Small intestine (tissue), 7 donors: Measurements from ENCODE around the gene GNAS. TPM values are rescaled to one million over a fixed set of nuclear protein-coding genes. Genes with fewer than 3 reads are reported as not detected.
"Not testable (repeated sequence)": the region's sequence is repeated elsewhere in the genome, so short reads cannot be mapped to it uniquely, and the experiment has no call there.

ENCODE experiments used
- DNase-seq, 2 donors: peaks; one replicate each; pipeline versions ENCODE4 v3.0.0 to v3.0.0-alpha.2; 2013
- FAIRE-seq: peaks from 2 replicates; lab custom pipeline; 2012; peaks lifted over from hg19 to GRCh38; lab: Jason Lieb, UNC
- H3K27ac ChIP-seq, 3 donors: one replicate each; pipeline ENCODE4 v1.5.1; 2013; ENCODE audit warnings: low read length in 2 of 3, mild to moderate bottlenecking in 2 of 3, control low read depth in 1 of 3, inconsistent platforms in 1 of 3, low read depth in 1 of 3, moderate library complexity in 1 of 3
- H3K27me3 ChIP-seq, 3 donors: one replicate each; pipeline ENCODE4 v1.6.1; 2013; ENCODE audit warnings: low read length in 3 of 3, inconsistent platforms in 1 of 3; ENCODE audit not compliant: control insufficient read depth in 3 of 3, insufficient read depth in 3 of 3
- H3K36me3 ChIP-seq, 3 donors: one replicate each; pipeline ENCODE4 v1.6.1; 2013; ENCODE audit warnings: low read length in 3 of 3, inconsistent platforms in 1 of 3, low read depth in 1 of 3, mild to moderate bottlenecking in 1 of 3, moderate library complexity in 1 of 3; ENCODE audit not compliant: control insufficient read depth in 3 of 3, insufficient read depth in 2 of 3
- H3K4me1 ChIP-seq, 3 donors: one replicate each; pipeline ENCODE4 v1.6.1; 2013; ENCODE audit warnings: low read length in 2 of 3, inconsistent platforms in 1 of 3, low read depth in 1 of 3, mild to moderate bottlenecking in 1 of 3, moderate library complexity in 1 of 3; ENCODE audit not compliant: control insufficient read depth in 3 of 3, insufficient read depth in 2 of 3
- H3K4me3 ChIP-seq, 3 donors: one replicate each; pipeline ENCODE4 v1.5.1; 2013; ENCODE audit warnings: low read length in 3 of 3, control low read depth in 1 of 3, inconsistent platforms in 1 of 3, low read depth in 1 of 3, mild to moderate bottlenecking in 1 of 3, moderate library complexity in 1 of 3
- H3K9me3 ChIP-seq, 2 donors: one replicate each; pipeline ENCODE4 v1.6.1; 2013; ENCODE audit warnings: low read depth in 1 of 2, low read length in 1 of 2; ENCODE audit not compliant: control insufficient read depth in 2 of 2, insufficient read depth in 1 of 2
- WGBS, 3 donors: extraction: QIAGEN DNeasy Blood & Tissue Kit; methylation state at CpG; one replicate each; pipeline ENCODE4 v1.1.7; 2013; 5-methylcytosine and 5-hydroxymethylcytosine counted together
- polyA plus RNA-seq, 4 donors: library from polyadenylated mRNA; stranded (reverse) in 3 of 4; unstranded in 1 of 4; fragments of 200-250 nt in 3 of 4; fragments of 120-200 nt in 1 of 4; gene quantifications; one replicate each; pipeline versions ENCODE4 v1.2.1 to v1.2.3, GENCODE V29; 2013
- donor health status: healthy with polysubstance abuse.
- donor health status: control.
- donor health status: control.
- donor health status: Bipolar disorder and iron deficiency.
- donor health status: healthy.

GNAS gene
- polyA plus RNA-seq, 4 donors: 493 to 875 (median 655) TPM

DNA sequence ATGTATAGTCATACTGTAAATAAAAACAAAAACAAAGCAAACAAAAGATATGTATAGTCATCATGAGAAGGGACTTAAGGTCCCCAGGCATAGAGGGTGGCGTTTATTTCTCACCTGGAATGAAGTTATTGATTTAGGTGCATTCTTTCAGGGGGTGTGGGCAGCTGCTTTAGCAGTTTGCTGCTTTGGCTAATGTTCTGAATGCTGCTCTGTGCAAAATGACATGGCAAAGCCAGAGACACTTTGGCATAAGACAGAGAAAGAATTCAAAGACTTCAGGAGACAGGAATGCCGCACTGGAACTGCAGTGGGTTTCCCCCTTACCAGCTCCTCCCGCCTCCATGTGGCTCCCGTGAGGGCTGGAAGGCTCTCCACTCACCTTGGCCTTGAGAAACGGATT lies 92.1 kb downstream of the GNAS start:
- H3K36me3 ChIP-seq: no peaks in the 10 kb centered on the region
- DNase-seq (no peak), FAIRE-seq (no peak)

GRCh38 chr20:58945965-58946631 lies 93.6 kb downstream of the GNAS start:
- DNase-seq (no peak), FAIRE-seq (no peak)
- Histone ChIP-seq H3K4me1 (no peaks in the 10 kb centered on the region), H3K9me3 (no peaks in the 10 kb centered on the region), H3K4me3 (no peak overlapping the region), H3K36me3 (no peaks in the 10 kb centered on the region), H3K27me3 (no peaks in the 10 kb centered on the region), H3K27ac (no peak overlapping the region)
- 81 to 86% (median 86%) methylated on average over 10 of the region's 10 CpGs for WGBS, 3 donors

More for the DNA sequence above, 92.1 kb downstream of the GNAS start:
- Histone ChIP-seq H3K4me3 (no peak overlapping the region), H3K27ac (no peak overlapping the region), H3K27me3 (no peaks in the 10 kb centered on the region), H3K4me1 (no peaks in the 10 kb centered on the region), H3K9me3 (no peaks in the 10 kb centered on the region)
- 70 to 76% (median 75%) methylated on average over 5 of the region's 5 CpGs for WGBS, 3 donors

DNA sequence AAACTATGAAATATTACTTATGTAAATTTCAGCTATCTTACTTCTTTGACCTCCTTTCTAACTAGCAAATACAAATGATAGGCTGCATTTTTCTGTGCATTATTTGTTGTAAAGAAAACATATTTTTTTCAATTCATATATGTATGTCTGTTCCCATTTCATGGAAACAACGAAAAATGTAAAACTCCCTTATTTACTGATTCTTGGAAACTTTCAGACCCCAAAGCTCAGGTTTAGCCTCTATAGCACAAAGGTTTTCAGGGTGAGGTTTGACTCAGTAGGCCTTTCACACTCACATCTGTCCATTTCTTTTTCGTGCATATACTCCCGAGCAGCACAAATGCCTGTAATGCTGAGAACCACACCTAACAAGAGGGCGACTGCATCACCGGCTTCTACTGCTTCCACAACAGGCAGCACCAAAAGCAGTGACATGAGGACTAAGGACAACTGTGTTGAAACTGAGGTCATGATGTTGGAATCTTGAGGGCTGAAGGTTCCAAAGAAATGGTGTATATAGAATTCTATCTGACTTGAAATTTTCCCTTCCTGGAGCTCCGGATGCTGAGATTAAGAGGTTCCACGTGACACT lies 95.4 kb downstream of the GNAS start:
- H3K36me3 ChIP-seq, H3K4me1 ChIP-seq, H3K9me3 ChIP-seq, H3K4me3 ChIP-seq, H3K27ac ChIP-seq, FAIRE-seq, DNase-seq, H3K27me3 ChIP-seq: not testable (repeated sequence)
- WGBS, 3 donors: 76 to 86% (median 84%) methylated on average over 7 of the region's 7 CpGs

- H3K36me3 ChIP-seq: no peaks in the 10 kb centered on the region
- no peak overlapping the region for H3K27ac ChIP-seq
- DNase-seq: peak in 1 of 2 donors; percentile 3
- H3K9me3 ChIP-seq: no peaks in the 10 kb centered on the region
- H3K27me3 ChIP-seq: no peaks in the 10 kb centered on the region
- 79 to 84% (median 80%) methylated on average over 5 of the region's 5 CpGs for WGBS, 3 donors
- H3K4me1 ChIP-seq: no peaks in the 10 kb centered on the region
- no peak overlapping the region for H3K4me3 ChIP-seq
- FAIRE-seq: no peak
Measured at GRCh38 chr20:58950603-58951002, 98.1 kb downstream of the GNAS start.

GRCh38 chr20:58953050-58953449 lies 100.5 kb downstream of the GNAS start:
- Histone ChIP-seq H3K36me3 (no peaks in the 10 kb centered on the region), H3K9me3 (no peaks in the 10 kb centered on the region), H3K27ac (no peak overlapping the region), H3K27me3 (no peaks in the 10 kb centered on the region), H3K4me3 (no peak overlapping the region), H3K4me1 (no peaks in the 10 kb centered on the region)
- FAIRE-seq (no peak), DNase-seq (no peak)

GRCh38 chr20:58956078-58956477 lies 103.6 kb downstream of the GNAS start:
- no peak overlapping the region for H3K27ac ChIP-seq
- no peaks in the 10 kb centered on the region for H3K4me1 ChIP-seq
- H3K9me3 ChIP-seq: no peaks in the 10 kb centered on the region
- WGBS, 3 donors: 85 to 88% (median 86%) methylated on average over 8 of the region's 8 CpGs
- H3K36me3 ChIP-seq: no peaks in the 10 kb centered on the region
- no peak for FAIRE-seq
- H3K4me3 ChIP-seq: no peak overlapping the region
- no peak for DNase-seq
- H3K27me3 ChIP-seq: no peaks in the 10 kb centered on the region

- Histone ChIP-seq H3K27ac (no peak overlapping the region), H3K9me3 (no peaks in the 10 kb centered on the region), H3K4me1 (no peaks in the 10 kb centered on the region), H3K36me3 (no peaks in the 10 kb centered on the region), H3K4me3 (no peak overlapping the region), H3K27me3 (no peaks in the 10 kb centered on the region)
- DNase-seq: no peak
- WGBS, 3 donors: 70 to 74% (median 74%) methylated on average over 6 of the region's 6 CpGs
- no peak for FAIRE-seq
Measured at GRCh38 chr20:58959652-58960051, 107.1 kb downstream of the GNAS start.
